Activated CD8-positive, alpha-beta T cell treated with anti-CD3 and anti-CD28 coated beads for 36 hours (primary cell): Measurements from ENCODE around the gene DMC1. TPM values are rescaled to one million over a fixed set of nuclear protein-coding genes. Genes with fewer than 3 reads are reported as not detected.

ENCODE experiments used
- ATAC-seq: fragments of 200-7000 bp; cut with Tn5 transposase; one replicate; pipeline ENCODE4 v1.10.0; 2021; ENCODE audit warnings: mild to moderate bottlenecking, moderate library complexity
- CTCF ChIA-PET: fragments of 350-600 bp; sonication (Branson Sonifier 250); formaldehyde crosslinking; loops from one replicate; lab custom pipeline; 2021; ENCODE audit warnings: antibody characterized with exemption; lab: Charles Lee
- POLR2A ChIA-PET: fragments of 350-600 bp; sonication (Branson Sonifier 250); formaldehyde crosslinking; loops from one replicate; lab custom pipeline; 2021; ENCODE audit warnings: antibody characterized with exemption; lab: Charles Lee
- DNase-seq: peaks from one replicate; pipeline ENCODE4 v3.0.0-alpha.2; 2020
- H3K27ac Mint-ChIP-seq: one replicate; pipeline ENCODE4 v1.8.0; 2021; ENCODE audit warnings: mild to moderate bottlenecking, mixed read lengths
- H3K27me3 Mint-ChIP-seq: one replicate; pipeline ENCODE4 v1.8.0; 2021; ENCODE audit warnings: mixed read lengths
- H3K36me3 Mint-ChIP-seq: one replicate; pipeline ENCODE4 v1.8.0; 2021; ENCODE audit warnings: low read depth, mixed read lengths
- H3K4me1 Mint-ChIP-seq: one replicate; pipeline ENCODE4 v1.8.0; 2021; ENCODE audit warnings: low read depth, mixed read lengths
- H3K4me3 Mint-ChIP-seq: one replicate; pipeline ENCODE4 v1.8.0; 2021; ENCODE audit warnings: mild to moderate bottlenecking, moderate library complexity, mixed read lengths
- H3K9me3 Mint-ChIP-seq: one replicate; pipeline ENCODE4 v1.8.0; 2021; ENCODE audit warnings: mixed read lengths
- intact Hi-C: fragments of 100-400 bp; cut with micrococcal nuclease; formaldehyde crosslinking; loops from one replicate; pipeline ENCODE4 v1.10.0; 2022
- total RNA-seq, 2 experiments: library from RNA; stranded (reverse); gene quantifications; one replicate each; pipeline ENCODE4 v1.2.3, GENCODE V29; 2021
- TF ChIP-seq, protein P1 (sequence below): fragments of 200-600 bp; IDR thresholded peaks from one replicate; pipeline ENCODE4 v1.8.0; 2022; ENCODE audit warnings: antibody characterized with exemption, mild to moderate bottlenecking

DMC1 gene
- total RNA-seq, 2 experiments from 2014 or later = 14.2 to 15.1 TPM

GRCh38 chr22:38482662-38483308 lies 87.2 kb downstream of the DMC1 start:
- CTCF ChIA-PET = interaction anchor here (0.9 kb wide), 1 partner anchor 89 kb away, joined by 3 read pairs; no protein-coding TSS in a partner anchor
- POLR2A ChIA-PET = interaction anchor here (0.9 to 4.7 kb wide), 6 partner anchors 9 to 22 kb away, joined by 3 to 22 read pairs (median 4); no protein-coding TSS in a partner anchor
- intact Hi-C loops = no loop called here

GRCh38 chr22:38481871-38482332 lies 88.1 kb downstream of the DMC1 start:
- Mint-ChIP-seq H3K36me3 (peaks cover 53% of the 10 kb centered on the region), H3K9me3 (no peaks in the 10 kb centered on the region), H3K4me3 (no peak overlapping the region), H3K27me3 (no peaks in the 10 kb centered on the region), H3K27ac (peak overlapping the region; percentile 52), H3K4me1 (peaks cover 33% of the 10 kb centered on the region)
- POLR2A ChIA-PET = interaction anchor here (1.0 to 4.7 kb wide), 7 partner anchors 9 to 254 kb away, joined by 3 to 29 read pairs (median 7); partner anchors contain the start of gene KDELR3
- DNase-seq (no peak), ATAC-seq (no peak)
- intact Hi-C loops = no loop called here
- CTCF ChIA-PET = interaction anchor here (0.9 to 1.3 kb wide), 2 partner anchors 17 to 19 kb away, joined by 3 read pairs; no protein-coding TSS in a partner anchor
- TF ChIP-seq, protein P1, sequence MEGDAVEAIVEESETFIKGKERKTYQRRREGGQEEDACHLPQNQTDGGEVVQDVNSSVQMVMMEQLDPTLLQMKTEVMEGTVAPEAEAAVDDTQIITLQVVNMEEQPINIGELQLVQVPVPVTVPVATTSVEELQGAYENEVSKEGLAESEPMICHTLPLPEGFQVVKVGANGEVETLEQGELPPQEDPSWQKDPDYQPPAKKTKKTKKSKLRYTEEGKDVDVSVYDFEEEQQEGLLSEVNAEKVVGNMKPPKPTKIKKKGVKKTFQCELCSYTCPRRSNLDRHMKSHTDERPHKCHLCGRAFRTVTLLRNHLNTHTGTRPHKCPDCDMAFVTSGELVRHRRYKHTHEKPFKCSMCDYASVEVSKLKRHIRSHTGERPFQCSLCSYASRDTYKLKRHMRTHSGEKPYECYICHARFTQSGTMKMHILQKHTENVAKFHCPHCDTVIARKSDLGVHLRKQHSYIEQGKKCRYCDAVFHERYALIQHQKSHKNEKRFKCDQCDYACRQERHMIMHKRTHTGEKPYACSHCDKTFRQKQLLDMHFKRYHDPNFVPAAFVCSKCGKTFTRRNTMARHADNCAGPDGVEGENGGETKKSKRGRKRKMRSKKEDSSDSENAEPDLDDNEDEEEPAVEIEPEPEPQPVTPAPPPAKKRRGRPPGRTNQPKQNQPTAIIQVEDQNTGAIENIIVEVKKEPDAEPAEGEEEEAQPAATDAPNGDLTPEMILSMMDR = no peak

More at GRCh38 chr22:38482662-38483308, 87.2 kb downstream of the DMC1 start:
- TF ChIP-seq, protein P1 = no peak
- H3K4me1 Mint-ChIP-seq = peaks cover 34% of the 10 kb centered on the region
- H3K9me3 Mint-ChIP-seq = no peaks in the 10 kb centered on the region
- H3K4me3 Mint-ChIP-seq = no peak overlapping the region
- no peaks in the 10 kb centered on the region for H3K27me3 Mint-ChIP-seq
- ATAC-seq (no peak), DNase-seq (no peak)
- H3K36me3 Mint-ChIP-seq = peaks cover 58% of the 10 kb centered on the region
- H3K27ac Mint-ChIP-seq = peak overlapping the region; percentile 57

DNA sequence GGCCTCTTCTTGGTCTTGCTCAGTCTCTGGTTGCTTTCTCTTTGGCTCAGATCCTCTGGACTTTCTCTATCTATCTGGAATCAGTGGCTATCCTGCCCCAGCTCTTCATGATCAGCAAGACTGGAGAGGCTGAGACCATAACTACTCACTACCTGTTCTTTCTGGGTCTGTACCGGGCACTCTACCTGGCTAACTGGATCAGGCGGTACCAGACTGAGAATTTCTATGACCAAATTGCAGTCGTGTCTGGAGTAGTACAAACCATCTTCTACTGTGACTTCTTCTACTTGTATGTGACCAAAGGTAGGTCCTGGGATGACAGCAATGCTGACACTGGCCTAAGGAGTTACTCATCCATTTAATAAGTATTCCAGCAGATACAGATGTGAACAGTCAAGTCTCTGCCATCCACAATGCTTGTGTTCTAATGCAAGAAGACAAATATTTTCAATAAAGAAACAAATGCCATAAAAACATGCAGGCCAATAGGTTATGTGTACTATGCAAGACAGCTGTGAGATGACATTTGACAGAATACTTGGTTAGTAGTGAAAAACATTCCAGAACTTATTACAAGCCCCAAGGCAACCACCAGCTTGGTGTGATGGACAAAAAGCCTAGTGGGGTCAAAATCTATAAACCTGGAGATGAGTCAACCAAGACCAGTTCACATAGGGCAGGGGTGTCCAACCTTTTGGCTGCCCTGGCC lies 88.7 kb downstream of the DMC1 start:
- H3K4me1 Mint-ChIP-seq = peaks cover 28% of the 10 kb centered on the region
- ChIA-PET CTCF (interaction anchor here (0.9 to 1.3 kb wide), 2 partner anchors 17 to 19 kb away, joined by 3 read pairs; no protein-coding TSS in a partner anchor), POLR2A (interaction anchor here (1.0 to 4.7 kb wide), 9 partner anchors 9 to 254 kb away, joined by 3 to 29 read pairs (median 5); partner anchors contain the start of gene KDELR3)
- H3K27me3 Mint-ChIP-seq = no peaks in the 10 kb centered on the region
- intact Hi-C loops = no loop called here
- peaks cover 48% of the 10 kb centered on the region for H3K36me3 Mint-ChIP-seq
- H3K4me3 Mint-ChIP-seq = no peak overlapping the region
- H3K27ac Mint-ChIP-seq = peak overlapping the region; percentile 11
- DNase-seq (no peak), ATAC-seq (no peak)
- TF ChIP-seq, protein P1 = no peak
- H3K9me3 Mint-ChIP-seq = no peaks in the 10 kb centered on the region

DNA sequence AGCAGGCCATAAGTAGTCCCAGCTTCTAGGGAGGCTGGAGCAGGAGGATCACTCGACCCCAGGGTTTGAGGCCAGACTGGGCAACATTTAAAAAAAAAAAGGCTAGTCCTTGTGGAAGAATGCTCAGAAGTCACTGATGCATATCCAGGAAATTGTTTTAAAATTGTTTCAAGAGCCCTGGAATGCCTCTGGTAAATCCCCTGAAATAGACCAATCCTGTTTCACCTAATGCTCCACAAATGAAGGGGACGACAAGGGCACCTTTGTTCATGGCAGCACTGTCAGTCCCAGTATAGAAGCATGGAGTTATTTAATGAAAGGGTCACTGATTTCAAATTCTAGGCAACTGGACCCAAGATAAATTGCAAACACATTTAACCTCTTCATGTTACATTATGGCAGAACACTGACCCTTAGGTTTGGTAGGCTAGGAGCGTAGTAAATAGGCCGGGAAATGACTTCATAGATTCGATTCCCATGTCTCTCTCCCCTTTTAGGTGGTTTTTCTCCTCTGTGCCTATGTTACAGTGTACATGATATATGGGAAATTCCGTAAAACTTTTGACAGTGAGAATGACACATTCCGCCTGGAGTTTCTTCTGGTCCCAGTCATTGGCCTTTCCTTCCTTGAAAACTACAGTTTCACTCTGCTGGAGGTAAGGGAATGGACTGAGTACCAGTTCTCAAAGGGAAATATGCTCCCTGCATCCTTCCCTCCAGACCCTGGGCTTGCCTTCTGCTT lies 90.7 kb downstream of the DMC1 start:
- ChIA-PET CTCF (no interaction called here), POLR2A (interaction anchor here (0.7 to 4.2 kb wide), 2 partner anchors 11 to 25 kb away, joined by 3 to 29 read pairs; no protein-coding TSS in a partner anchor)
- no peak for DNase-seq
- TF ChIP-seq, protein P1 = no peak
- Mint-ChIP-seq H3K9me3 (no peaks in the 10 kb centered on the region), H3K36me3 (peaks cover 31% of the 10 kb centered on the region), H3K4me3 (no peak overlapping the region), H3K4me1 (peaks cover 17% of the 10 kb centered on the region), H3K27ac (no peak overlapping the region), H3K27me3 (no peaks in the 10 kb centered on the region)
- intact Hi-C loops = no loop called here
- no peak for ATAC-seq
